IPS-20b (cell line): Measurements from ENCODE around the gene PPIP5K2.
"Not testable (repeated sequence)": the region's sequence is repeated elsewhere in the genome, so short reads cannot be mapped to it uniquely, and the experiment has no call there.

ENCODE experiments used
- H3K27ac ChIP-seq: one replicate; pipeline ENCODE4 v1.5.1; 2013; ENCODE audit warnings: low read length
- H3K27me3 ChIP-seq: 2 replicates; pipeline ENCODE4 v1.6.1; 2013; ENCODE audit warnings: mild to moderate bottlenecking, low read length, inconsistent platforms; ENCODE audit not compliant: insufficient read depth
- H3K36me3 ChIP-seq: 2 replicates; pipeline ENCODE4 v1.6.1; 2013; ENCODE audit warnings: low read depth, mild to moderate bottlenecking, inconsistent platforms, low read length, moderate library complexity; ENCODE audit not compliant: insufficient read depth
- H3K4me1 ChIP-seq: 2 replicates; pipeline ENCODE4 v1.6.1; 2013; ENCODE audit warnings: mild to moderate bottlenecking, control low read depth, inconsistent platforms, low read length, moderate library complexity; ENCODE audit not compliant: insufficient read depth
- H3K4me3 ChIP-seq: 2 replicates; pipeline ENCODE4 v1.5.1; 2013; ENCODE audit warnings: mild to moderate bottlenecking, low read length, inconsistent platforms
- H3K9ac ChIP-seq: 2 replicates; pipeline ENCODE4 v1.6.1; 2013; ENCODE audit warnings: low read depth, mild to moderate bottlenecking, inconsistent platforms, low read length, moderate library complexity
- H3K9me3 ChIP-seq: 2 replicates; pipeline ENCODE4 v1.6.1; 2013; ENCODE audit warnings: mild to moderate bottlenecking, low read depth, low read length, inconsistent platforms; ENCODE audit not compliant: insufficient read depth

PPIP5K2 gene

GRCh38 chr5:103208460-103208859 lies 88.4 kb downstream of the PPIP5K2 start:
- H3K36me3 ChIP-seq: no peaks in the 10 kb centered on the region
- no peak overlapping the region for H3K9ac ChIP-seq
- no peaks in the 10 kb centered on the region for H3K9me3 ChIP-seq
- no peak overlapping the region for H3K4me3 ChIP-seq
- no peaks in the 10 kb centered on the region for H3K4me1 ChIP-seq
- no peak overlapping the region for H3K27ac ChIP-seq
- no peaks in the 10 kb centered on the region for H3K27me3 ChIP-seq

DNA sequence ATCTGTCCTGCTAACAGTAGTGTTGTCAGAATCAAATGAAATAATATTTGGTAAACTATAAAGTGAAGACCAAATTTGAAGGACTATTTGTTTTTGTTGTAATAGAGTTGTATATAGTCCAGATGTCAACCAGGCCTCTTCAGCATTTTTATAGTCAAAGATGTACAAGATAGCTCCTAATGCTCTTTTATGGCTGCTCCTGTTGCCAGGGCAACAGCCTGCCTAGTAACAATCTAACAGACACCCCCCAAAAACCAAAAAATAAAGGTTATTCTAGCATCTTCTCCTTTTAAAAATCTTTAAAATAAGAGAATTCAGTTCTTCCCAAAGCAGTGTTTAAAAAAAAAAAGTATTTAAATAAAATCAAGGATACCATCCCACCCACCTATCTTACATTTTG lies 89.0 kb downstream of the PPIP5K2 start:
- Histone ChIP-seq H3K27ac (no peak overlapping the region), H3K36me3 (no peaks in the 10 kb centered on the region), H3K4me3 (no peak overlapping the region), H3K9ac (no peak overlapping the region), H3K27me3 (no peaks in the 10 kb centered on the region), H3K4me1 (no peaks in the 10 kb centered on the region), H3K9me3 (no peaks in the 10 kb centered on the region)

- Histone ChIP-seq H3K27me3 (no peaks in the 10 kb centered on the region), H3K9ac (no peak overlapping the region), H3K4me3 (no peak overlapping the region), H3K9me3 (no peaks in the 10 kb centered on the region), H3K4me1 (no peaks in the 10 kb centered on the region), H3K36me3 (no peaks in the 10 kb centered on the region), H3K27ac (no peak overlapping the region)
Observed at GRCh38 chr5:103210952-103211351, 90.9 kb downstream of the PPIP5K2 start.

- H3K36me3 ChIP-seq: no peaks in the 10 kb centered on the region
Observed at GRCh38 chr5:103211576-103212561, 91.8 kb downstream of the PPIP5K2 start.

DNA sequence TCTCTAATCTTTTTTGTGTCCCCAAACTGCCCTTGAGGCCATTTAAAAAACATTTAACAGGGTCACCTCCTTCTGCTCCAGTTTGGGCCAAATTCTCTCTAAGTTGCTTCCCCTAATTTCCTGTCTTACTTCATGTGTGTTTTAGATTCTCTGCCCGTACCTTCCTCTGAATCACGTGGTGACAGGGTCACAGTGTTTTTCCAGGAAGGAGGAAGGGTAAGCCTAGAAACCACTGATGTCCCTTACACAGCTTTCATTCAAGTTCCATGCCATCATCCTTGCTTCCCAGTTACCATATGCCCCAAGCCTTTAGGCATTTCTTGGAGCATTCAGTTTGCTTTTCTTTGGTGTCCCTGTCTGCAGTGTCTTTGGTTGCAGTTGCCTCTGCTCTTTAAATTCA lies 96.0 kb downstream of the PPIP5K2 start:
- no peak overlapping the region for H3K9ac ChIP-seq
- no peaks in the 10 kb centered on the region; the same call in 1 of the 2 replicates for H3K4me1 ChIP-seq
- H3K9me3 ChIP-seq: no peaks in the 10 kb centered on the region
- no peaks in the 10 kb centered on the region for H3K36me3 ChIP-seq
- no peaks in the 10 kb centered on the region for H3K27me3 ChIP-seq
- H3K4me3 ChIP-seq: no peak overlapping the region
- H3K27ac ChIP-seq: no peak overlapping the region

More at GRCh38 chr5:103211576-103212561, 91.8 kb downstream of the PPIP5K2 start:
- Histone ChIP-seq H3K27me3 (no peaks in the 10 kb centered on the region), H3K27ac (no peak overlapping the region), H3K4me3 (no peak overlapping the region), H3K4me1 (no peaks in the 10 kb centered on the region), H3K9me3 (no peaks in the 10 kb centered on the region), H3K9ac (no peak overlapping the region)

- H3K36me3 ChIP-seq: no peaks in the 10 kb centered on the region
- no peak overlapping the region for H3K27ac ChIP-seq
- no peaks in the 10 kb centered on the region for H3K9me3 ChIP-seq
- no peak overlapping the region for H3K4me3 ChIP-seq
- no peak overlapping the region for H3K9ac ChIP-seq
- H3K4me1 ChIP-seq: no peaks in the 10 kb centered on the region; the same call in 1 of the 2 replicates
- no peaks in the 10 kb centered on the region for H3K27me3 ChIP-seq
Observed at GRCh38 chr5:103216697-103217096, 96.6 kb downstream of the PPIP5K2 start.

- H3K4me3 ChIP-seq: no peak overlapping the region
- H3K27ac ChIP-seq: no peak overlapping the region
- H3K4me1 ChIP-seq: no peaks in the 10 kb centered on the region; the same call in 1 of the 2 replicates
- no peak overlapping the region for H3K9ac ChIP-seq
- H3K36me3 ChIP-seq: no peaks in the 10 kb centered on the region
- H3K27me3 ChIP-seq: no peaks in the 10 kb centered on the region
- no peaks in the 10 kb centered on the region for H3K9me3 ChIP-seq
Observed at GRCh38 chr5:103217101-103217500, 97.0 kb downstream of the PPIP5K2 start.

DNA sequence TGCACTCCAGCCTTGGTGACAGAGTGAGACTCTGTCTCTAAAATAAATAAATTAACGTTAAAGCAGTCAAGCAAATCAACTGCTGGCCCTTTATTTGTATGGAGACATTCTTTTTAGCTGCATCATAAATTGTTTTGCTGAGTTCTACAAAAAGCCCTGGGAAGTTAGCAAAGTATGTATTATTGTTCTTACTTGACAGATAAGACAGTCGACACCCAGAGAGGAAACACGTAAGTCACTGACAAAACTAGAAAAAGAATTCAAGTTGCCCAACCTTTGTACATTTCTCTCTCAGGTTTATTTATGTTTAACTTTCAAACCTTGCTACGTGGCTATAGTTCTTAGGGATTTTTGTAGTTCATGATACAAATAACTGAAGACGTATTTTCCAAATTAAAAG lies 98.1 kb downstream of the PPIP5K2 start:
- Histone ChIP-seq H3K27ac (no peak overlapping the region), H3K9me3 (no peaks in the 10 kb centered on the region), H3K36me3 (no peaks in the 10 kb centered on the region), H3K9ac (no peak overlapping the region), H3K4me1 (no peaks in the 10 kb centered on the region; the same call in 1 of the 2 replicates), H3K27me3 (no peaks in the 10 kb centered on the region), H3K4me3 (no peak overlapping the region)

GRCh38 chr5:103219074-103219473 lies 99.0 kb downstream of the PPIP5K2 start:
- H3K36me3 ChIP-seq: not testable (repeated sequence)

GRCh38 chr5:103223031-103223955 lies 103.2 kb downstream of the PPIP5K2 start:
- H3K27me3 ChIP-seq: no peaks in the 10 kb centered on the region
- no peak overlapping the region for H3K9ac ChIP-seq
- H3K4me1 ChIP-seq: no peaks in the 10 kb centered on the region
- H3K36me3 ChIP-seq: no peaks in the 10 kb centered on the region
- no peaks in the 10 kb centered on the region for H3K9me3 ChIP-seq
- H3K27ac ChIP-seq: no peak overlapping the region
- no peak overlapping the region for H3K4me3 ChIP-seq

More at GRCh38 chr5:103219074-103219473, 99.0 kb downstream of the PPIP5K2 start:
- not testable (repeated sequence) for H3K27ac ChIP-seq, H3K9me3 ChIP-seq, H3K4me3 ChIP-seq, H3K9ac ChIP-seq, H3K27me3 ChIP-seq, H3K4me1 ChIP-seq

DNA sequence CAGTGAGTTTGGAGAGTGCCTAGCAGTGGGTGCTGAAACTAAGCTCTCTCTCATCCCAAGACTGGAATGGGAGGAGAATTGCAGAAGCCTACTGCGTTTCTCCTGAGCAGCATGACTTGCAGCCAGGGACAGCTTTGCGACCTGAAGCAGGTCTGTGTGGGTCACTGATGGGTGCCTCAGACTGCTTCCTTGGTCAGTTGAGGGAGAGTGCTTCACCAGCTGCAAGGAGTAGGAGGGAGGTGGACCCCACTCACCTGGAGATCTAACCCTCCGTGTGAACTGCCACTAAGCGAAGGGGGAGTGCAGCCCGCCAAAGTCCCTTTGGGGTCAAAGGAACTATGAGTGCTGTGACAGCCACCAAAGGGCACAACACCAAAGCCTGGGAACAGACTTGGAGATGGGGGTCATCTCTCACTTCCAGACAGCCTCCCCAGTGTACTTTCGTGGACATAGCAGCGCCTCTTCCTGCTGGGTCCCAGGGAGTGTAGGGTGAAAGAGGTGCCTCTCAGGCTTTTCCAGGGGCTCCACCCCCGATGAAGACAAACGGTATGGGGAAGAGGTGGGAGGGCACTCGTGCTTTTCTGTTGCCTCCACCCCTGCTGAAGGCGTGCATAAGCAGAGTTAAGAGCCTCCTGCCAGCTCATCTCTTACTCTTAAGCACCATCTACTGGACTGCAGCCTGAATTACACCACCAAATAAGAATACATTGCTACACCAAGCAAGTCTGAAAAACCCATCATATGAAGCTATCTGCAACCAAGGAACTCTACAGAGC lies 104.2 kb downstream of the PPIP5K2 start:
- H3K36me3 ChIP-seq: no peaks in the 10 kb centered on the region
- no peaks in the 10 kb centered on the region for H3K27me3 ChIP-seq
- H3K9me3 ChIP-seq: no peaks in the 10 kb centered on the region
- H3K27ac ChIP-seq: no peak overlapping the region
- H3K4me3 ChIP-seq: peak overlapping the region; percentile 34; the same call in 1 of the 2 replicates
- H3K4me1 ChIP-seq: no peaks in the 10 kb centered on the region
- no peak overlapping the region for H3K9ac ChIP-seq
